Mucosa of rectum (tissue), 2 donors: ENCODE measurements around the gene RBMX2.
"Not testable (repeated sequence)": the region's sequence is repeated elsewhere in the genome, so short reads cannot be mapped to it uniquely, and the experiment has no call there.

Experiments used
- H3K27ac ChIP-seq, 2 donors: one replicate each; pipeline ENCODE4 v1.7.0; 2013; ENCODE audit warnings: inconsistent platforms in 2 of 2, low read depth in 2 of 2, low read length in 2 of 2
- H3K27me3 ChIP-seq, 2 donors: one replicate each; pipeline ENCODE4 v1.7.0; 2013; ENCODE audit warnings: low read length in 2 of 2; ENCODE audit not compliant: control insufficient read depth in 2 of 2, insufficient read depth in 2 of 2
- H3K36me3 ChIP-seq, 2 donors: one replicate each; pipeline ENCODE4 v1.7.0; 2013; ENCODE audit warnings: low read length in 2 of 2; ENCODE audit not compliant: control insufficient read depth in 2 of 2, insufficient read depth in 2 of 2
- H3K4me1 ChIP-seq, 2 donors: one replicate each; pipeline ENCODE4 v1.7.0; 2013; ENCODE audit warnings: low read length in 2 of 2, mild to moderate bottlenecking in 1 of 2; ENCODE audit not compliant: control insufficient read depth in 2 of 2, insufficient read depth in 2 of 2
- H3K4me3 ChIP-seq, 2 donors: one replicate each; pipeline ENCODE4 v1.7.0; 2013; ENCODE audit warnings: low read length in 2 of 2
- H3K9ac ChIP-seq, 2 donors: one replicate each; pipeline ENCODE4 v1.7.0; 2013; ENCODE audit warnings: low read length in 2 of 2, low read depth in 1 of 2, mild to moderate bottlenecking in 1 of 2
- H3K9me3 ChIP-seq, 2 donors: one replicate each; pipeline ENCODE4 v1.7.0; 2013; ENCODE audit warnings: low read length in 2 of 2; ENCODE audit not compliant: control insufficient read depth in 2 of 2
- donor health status: healthy.
- donor health status: Normal muscosa, but diverticular disease.

The RBMX2 gene

GRCh38 chrX:130413415-130413814 is 11.6 kb downstream of the RBMX2 start:
- Histone ChIP-seq H3K36me3 (peaks cover 11 to 20% of the 10 kb centered on the region in 2 donors), H3K9me3 (no peaks in the 10 kb centered on the region), H3K27me3 (no peaks in the 10 kb centered on the region), H3K27ac (no peak overlapping the region), H3K4me1 (no peaks in the 10 kb centered on the region), H3K4me3 (no peak overlapping the region), H3K9ac (no peak overlapping the region)

GRCh38 chrX:130414800-130415199 is 13.0 kb downstream of the RBMX2 start:
- Histone ChIP-seq H3K9me3 (no peaks in the 10 kb centered on the region), H3K27me3 (no peaks in the 10 kb centered on the region), H3K9ac (no peak overlapping the region), H3K27ac (no peak overlapping the region), H3K4me1 (no peaks in the 10 kb centered on the region), H3K36me3 (peaks cover 6 to 15% of the 10 kb centered on the region in 2 donors), H3K4me3 (no peak overlapping the region)

- H3K4me3 ChIP-seq, result no peak overlapping the region
- H3K27me3 ChIP-seq, result no peaks in the 10 kb centered on the region
- H3K9me3 ChIP-seq, result no peaks in the 10 kb centered on the region
- H3K4me1 ChIP-seq, result no peaks in the 10 kb centered on the region
- no peak overlapping the region for H3K27ac ChIP-seq
- H3K9ac ChIP-seq, result no peak overlapping the region
- peaks cover 6 to 13% of the 10 kb centered on the region in 2 donors for H3K36me3 ChIP-seq
Measured at GRCh38 chrX:130415201-130415600, 13.4 kb downstream of the RBMX2 start.

GRCh38 chrX:130416785-130417184 is 15.0 kb downstream of the RBMX2 start:
- Histone ChIP-seq H3K9ac (no peak overlapping the region), H3K27me3 (no peaks in the 10 kb centered on the region), H3K27ac (no peak overlapping the region), H3K36me3 (peaks cover 0 to 8% of the 10 kb centered on the region in 2 donors), H3K4me1 (no peaks in the 10 kb centered on the region), H3K9me3 (no peaks in the 10 kb centered on the region), H3K4me3 (no peak overlapping the region)

GRCh38 chrX:130418066-130418465 is 16.3 kb downstream of the RBMX2 start:
- H3K27ac ChIP-seq, result no peak overlapping the region
- H3K4me1 ChIP-seq, result no peaks in the 10 kb centered on the region
- H3K4me3 ChIP-seq, result no peak overlapping the region
- H3K9ac ChIP-seq, result no peak overlapping the region
- peaks cover 0 to 3% of the 10 kb centered on the region in 2 donors for H3K36me3 ChIP-seq
- H3K27me3 ChIP-seq, result no peaks in the 10 kb centered on the region
- H3K9me3 ChIP-seq, result no peaks in the 10 kb centered on the region

GRCh38 chrX:130418740-130419139 is 17.0 kb downstream of the RBMX2 start:
- Histone ChIP-seq H3K4me3 (no peak overlapping the region), H3K36me3 (peaks cover 0 to 3% of the 10 kb centered on the region in 2 donors), H3K27ac (no peak overlapping the region), H3K4me1 (no peaks in the 10 kb centered on the region), H3K9ac (no peak overlapping the region), H3K27me3 (no peaks in the 10 kb centered on the region), H3K9me3 (no peaks in the 10 kb centered on the region)

- no peaks in the 10 kb centered on the region for H3K9me3 ChIP-seq
- no peaks in the 10 kb centered on the region for H3K27me3 ChIP-seq
Measured at GRCh38 chrX:130419263-130419662, 17.5 kb downstream of the RBMX2 start.

GRCh38 chrX:130426531-130426930 is 24.7 kb downstream of the RBMX2 start:
- H3K9me3 ChIP-seq, result no peaks in the 10 kb centered on the region
- no peak overlapping the region for H3K27ac ChIP-seq
- no peaks in the 10 kb centered on the region for H3K36me3 ChIP-seq
- H3K9ac ChIP-seq, result no peak overlapping the region
- no peaks in the 10 kb centered on the region for H3K27me3 ChIP-seq
- H3K4me1 ChIP-seq, result no peaks in the 10 kb centered on the region
- no peak overlapping the region for H3K4me3 ChIP-seq

More at GRCh38 chrX:130419263-130419662, 17.5 kb downstream of the RBMX2 start:
- Histone ChIP-seq H3K27ac (no peak overlapping the region), H3K36me3 (peaks cover 0 to 3% of the 10 kb centered on the region in 2 donors), H3K4me3 (no peak overlapping the region), H3K4me1 (no peaks in the 10 kb centered on the region), H3K9ac (no peak overlapping the region)

- H3K9me3 ChIP-seq, H3K4me3 ChIP-seq, H3K9ac ChIP-seq, H3K27ac ChIP-seq, H3K4me1 ChIP-seq, H3K27me3 ChIP-seq, H3K36me3 ChIP-seq: not testable (repeated sequence)
Measured at GRCh38 chrX:130429236-130429635, 27.4 kb downstream of the RBMX2 start.

- Histone ChIP-seq H3K4me3 (no peak overlapping the region), H3K9ac (no peak overlapping the region), H3K9me3 (no peaks in the 10 kb centered on the region), H3K36me3 (no peaks in the 10 kb centered on the region), H3K27ac (no peak overlapping the region), H3K27me3 (no peaks in the 10 kb centered on the region), H3K4me1 (no peaks in the 10 kb centered on the region)
Measured at GRCh38 chrX:130435937-130436336, 34.1 kb downstream of the RBMX2 start.

GRCh38 chrX:130437996-130438395 is 36.2 kb downstream of the RBMX2 start:
- H3K27ac ChIP-seq, H3K4me1 ChIP-seq, H3K9me3 ChIP-seq, H3K36me3 ChIP-seq, H3K27me3 ChIP-seq, H3K4me3 ChIP-seq, H3K9ac ChIP-seq: not testable (repeated sequence)
